ENCODE measurements around the gene FMN2.

DNA sequence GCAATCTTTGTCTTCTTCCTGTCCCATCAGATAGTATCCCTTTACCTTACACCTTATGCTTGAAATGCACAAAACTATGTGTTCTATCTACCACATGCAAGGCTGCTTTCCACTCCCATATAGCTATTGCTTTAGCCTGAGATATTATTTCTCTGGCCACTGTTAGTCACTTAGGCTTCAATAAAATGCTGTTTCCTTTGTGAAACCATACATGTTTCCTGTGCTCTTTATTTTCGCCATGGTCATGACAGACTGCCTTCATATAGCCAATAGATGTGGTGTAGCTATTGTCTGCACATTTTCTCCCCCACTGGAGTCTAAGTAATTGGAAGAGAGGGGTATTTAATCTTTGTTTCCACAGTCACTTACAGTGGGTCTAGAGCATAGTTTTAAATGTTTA is 411.9 kb downstream of the FMN2 start:
- TF ChIP-seq, protein P1, sequence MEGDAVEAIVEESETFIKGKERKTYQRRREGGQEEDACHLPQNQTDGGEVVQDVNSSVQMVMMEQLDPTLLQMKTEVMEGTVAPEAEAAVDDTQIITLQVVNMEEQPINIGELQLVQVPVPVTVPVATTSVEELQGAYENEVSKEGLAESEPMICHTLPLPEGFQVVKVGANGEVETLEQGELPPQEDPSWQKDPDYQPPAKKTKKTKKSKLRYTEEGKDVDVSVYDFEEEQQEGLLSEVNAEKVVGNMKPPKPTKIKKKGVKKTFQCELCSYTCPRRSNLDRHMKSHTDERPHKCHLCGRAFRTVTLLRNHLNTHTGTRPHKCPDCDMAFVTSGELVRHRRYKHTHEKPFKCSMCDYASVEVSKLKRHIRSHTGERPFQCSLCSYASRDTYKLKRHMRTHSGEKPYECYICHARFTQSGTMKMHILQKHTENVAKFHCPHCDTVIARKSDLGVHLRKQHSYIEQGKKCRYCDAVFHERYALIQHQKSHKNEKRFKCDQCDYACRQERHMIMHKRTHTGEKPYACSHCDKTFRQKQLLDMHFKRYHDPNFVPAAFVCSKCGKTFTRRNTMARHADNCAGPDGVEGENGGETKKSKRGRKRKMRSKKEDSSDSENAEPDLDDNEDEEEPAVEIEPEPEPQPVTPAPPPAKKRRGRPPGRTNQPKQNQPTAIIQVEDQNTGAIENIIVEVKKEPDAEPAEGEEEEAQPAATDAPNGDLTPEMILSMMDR (IDR thresholded peaks at IDR 0.05): no peak
- TF ChIP-seq EP300 (IDR thresholded peaks at IDR 0.05; ENCODE audit: low read depth): no peak
